Medulla oblongata (tissue), 1 donor: ENCODE measurements around the gene PRKAR1B.
"Not testable (repeated sequence)": the region's sequence is repeated elsewhere in the genome, so short reads cannot be mapped to it uniquely, and the experiment has no call there.

Experiments
- DNase-seq: peaks from one replicate; pipeline ENCODE4 v3.0.0-alpha.2; 2015; ENCODE audit errors: extremely low spot score

The PRKAR1B gene

DNA sequence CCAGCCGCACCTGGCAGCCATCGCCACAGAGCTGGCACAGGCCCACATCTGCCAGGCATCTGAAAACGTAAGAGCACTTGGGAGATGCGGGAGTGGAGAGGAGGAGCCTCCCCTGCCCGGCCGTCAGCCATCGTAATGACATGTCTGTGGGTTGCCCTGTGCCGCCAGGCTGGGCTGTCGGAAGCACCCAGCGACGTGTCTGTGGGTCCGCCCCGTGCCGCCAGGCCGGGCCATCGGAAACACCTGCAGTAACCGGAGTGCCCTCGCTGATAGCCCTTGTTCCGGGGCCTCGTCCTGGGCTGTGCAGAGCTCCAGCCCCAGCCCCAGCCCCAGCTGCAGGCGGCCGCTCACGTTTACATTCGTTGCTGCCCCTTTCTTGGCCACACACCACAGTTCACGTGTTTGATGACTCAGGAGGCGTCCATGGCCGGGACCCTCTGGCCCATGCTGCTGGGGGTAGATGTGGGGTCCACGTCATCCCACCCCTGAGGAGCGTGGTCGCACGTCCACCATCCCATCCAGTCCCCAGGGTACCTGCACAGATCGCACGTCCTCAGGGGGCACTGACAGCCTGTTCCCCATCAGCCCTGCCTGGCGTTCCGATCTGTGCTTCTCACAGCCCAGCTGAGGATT is 30.0 kb upstream of the PRKAR1B start:
- no peak for DNase-seq

- no peak for DNase-seq
Observed at GRCh38 chr7:756231-756927, 29.3 kb upstream of the PRKAR1B start.

DNA sequence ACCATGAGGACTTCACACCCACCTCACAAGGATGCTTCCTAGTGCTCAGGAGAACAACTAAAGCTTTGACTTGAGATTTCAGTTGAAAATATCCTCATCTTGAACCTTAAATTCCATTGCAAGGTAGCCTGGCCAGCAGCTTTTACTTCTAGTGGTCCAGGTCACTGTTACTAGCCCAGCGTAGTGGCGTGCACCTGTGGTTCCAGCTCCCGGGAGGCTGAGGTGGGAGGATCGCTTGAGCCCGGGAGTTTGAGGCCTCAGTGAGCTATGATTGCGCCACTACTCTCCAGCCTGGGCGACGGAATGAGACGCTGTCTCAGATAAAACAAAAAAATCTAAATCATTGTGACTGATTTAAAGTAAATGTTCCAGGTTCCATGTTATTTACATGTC is 28.3 kb upstream of the PRKAR1B start:
- no peak for DNase-seq

DNA sequence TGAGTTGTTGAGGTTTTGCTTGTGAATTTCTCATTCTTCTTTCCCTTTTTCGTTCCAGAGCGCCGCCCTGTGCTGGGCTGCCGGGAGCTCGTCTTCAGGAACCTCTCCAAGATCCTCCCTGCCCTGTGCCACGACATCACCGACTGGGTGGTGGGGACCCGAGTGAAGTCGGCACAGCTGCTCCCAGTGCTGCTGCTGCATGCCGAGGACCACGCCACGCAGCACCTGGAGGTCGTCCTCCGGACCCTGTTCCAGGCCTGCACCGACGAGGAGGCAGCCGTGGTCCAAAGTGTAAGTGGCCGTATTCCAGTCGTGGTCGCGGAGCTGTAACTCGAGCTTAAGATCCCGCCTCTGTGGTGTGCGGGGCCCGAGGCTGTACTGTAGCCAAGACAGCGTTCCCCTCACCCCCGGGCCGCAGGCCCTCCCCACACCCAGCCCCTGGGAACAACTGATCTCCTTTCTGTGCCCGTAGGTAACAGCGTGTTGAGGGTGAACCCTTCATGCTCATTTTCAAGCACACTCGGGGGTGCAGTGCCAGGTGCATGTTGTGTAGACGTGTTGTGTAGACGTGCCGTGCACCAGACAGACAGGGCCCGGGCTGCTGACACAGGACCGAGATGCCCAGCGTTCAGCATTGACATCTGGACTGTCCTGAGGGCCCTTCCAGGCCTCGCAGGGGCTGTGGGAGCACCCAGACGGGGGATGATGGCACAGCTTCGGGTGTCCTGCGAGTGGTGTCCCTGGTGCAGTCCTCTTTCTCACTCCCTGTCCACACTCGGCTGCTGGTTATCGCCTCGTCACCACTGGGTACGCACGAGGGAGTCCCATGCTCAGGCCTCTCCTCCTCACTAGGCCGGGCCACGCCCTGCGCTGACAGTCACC is 27.7 kb upstream of the PRKAR1B start:
- no peak for DNase-seq

DNA sequence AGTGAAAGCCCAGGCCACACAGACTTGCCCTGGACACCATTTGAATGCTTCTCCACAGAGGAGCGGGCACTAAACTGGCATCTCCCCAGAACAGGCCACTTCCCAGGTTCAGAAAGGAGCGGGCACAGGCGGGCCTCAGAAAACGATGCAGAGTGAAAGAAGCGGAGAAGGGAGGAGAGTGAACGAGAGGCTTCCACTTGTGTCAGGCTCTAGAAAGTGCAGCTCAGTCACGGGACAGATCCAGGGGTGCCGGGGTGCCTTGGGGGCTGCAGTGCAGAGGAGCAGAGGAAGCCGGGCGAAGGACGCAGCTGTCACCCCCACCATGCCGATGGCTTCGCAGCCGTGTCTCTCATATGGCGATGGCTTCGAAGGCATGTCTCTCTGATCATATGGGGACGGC is 26.1 kb upstream of the PRKAR1B start:
- no peak for DNase-seq

DNA sequence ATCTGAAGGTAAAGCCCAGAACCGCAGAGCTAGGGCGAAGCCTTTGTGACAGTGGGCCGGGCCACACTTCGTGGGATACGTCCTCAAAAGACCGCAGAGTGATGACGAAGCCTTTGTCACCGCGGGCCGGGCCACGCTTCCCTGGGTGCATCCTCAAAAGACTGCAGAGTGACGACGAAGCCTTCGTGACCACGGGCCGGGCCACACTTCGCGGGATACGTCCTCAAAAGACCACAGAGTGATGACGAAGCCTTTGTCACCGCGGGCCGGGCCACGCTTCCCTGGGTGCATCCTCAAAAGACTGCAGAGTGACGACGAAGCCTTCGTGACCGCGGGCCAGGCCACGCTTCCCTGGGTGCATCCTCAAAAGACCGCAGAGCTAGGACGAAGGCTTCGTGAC is 25.2 kb upstream of the PRKAR1B start:
- DNase-seq, result not testable (repeated sequence)

- DNase-seq, result no peak
Observed at GRCh38 chr7:751826-752225, 24.7 kb upstream of the PRKAR1B start.

DNA sequence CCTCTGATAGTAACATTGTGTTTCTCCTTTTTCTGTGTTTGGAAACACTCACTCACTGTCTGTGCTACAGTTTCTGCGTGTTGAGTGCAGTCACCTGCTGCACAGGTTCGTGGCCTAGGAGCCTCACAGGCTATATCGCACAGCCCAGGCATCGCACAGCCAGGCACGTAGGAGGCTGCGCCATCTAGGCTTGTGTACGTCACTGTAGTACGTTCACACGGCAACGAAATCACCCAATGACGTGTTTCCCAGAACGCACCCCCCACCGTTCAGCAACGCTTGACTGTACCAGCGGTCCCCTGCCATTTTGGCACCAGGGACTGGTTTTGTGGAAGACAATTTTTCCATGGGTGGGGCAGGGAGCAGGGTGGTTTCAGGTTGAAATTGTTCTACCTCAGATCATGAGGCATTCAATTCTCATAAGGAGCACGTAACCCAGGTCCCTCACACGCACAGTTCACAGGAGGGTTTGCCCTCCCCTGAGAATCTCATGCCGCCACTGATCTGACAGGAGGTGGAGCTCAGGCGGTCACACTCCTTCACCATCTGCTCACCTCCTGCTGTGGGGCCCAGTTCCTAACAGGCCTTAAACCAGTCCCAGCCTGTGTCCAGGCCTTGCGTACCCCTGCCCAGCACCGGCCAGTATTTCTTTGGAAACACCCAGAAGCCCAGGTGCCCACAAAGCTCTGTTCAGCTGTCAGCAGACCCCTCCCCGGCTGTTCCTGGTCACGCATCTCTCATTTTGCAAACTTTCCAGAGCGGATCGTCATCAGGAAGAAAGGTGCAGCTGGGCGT is 23.2 kb upstream of the PRKAR1B start:
- no peak for DNase-seq

DNA sequence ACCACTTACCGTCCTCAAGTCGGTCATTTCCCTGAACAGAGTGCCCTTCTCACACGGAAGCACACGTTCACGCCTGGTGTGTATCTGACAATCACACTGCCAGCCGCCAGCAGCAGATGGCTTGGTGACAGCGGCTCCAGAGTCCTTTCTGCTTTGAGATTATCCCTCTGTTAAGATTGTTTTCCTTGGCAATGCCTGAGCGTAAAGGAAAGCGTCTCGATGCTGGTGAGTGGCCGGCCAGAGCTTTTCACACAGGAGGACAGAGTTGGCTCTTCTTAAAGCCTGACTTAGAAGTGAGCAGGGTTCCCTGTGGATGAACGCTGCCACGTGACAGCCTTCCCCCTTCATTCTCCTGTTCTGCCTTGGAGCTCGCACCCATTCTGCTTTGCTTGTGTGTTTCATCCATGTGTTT is 22.1 kb upstream of the PRKAR1B start:
- peak; percentile 20 for DNase-seq

DNA sequence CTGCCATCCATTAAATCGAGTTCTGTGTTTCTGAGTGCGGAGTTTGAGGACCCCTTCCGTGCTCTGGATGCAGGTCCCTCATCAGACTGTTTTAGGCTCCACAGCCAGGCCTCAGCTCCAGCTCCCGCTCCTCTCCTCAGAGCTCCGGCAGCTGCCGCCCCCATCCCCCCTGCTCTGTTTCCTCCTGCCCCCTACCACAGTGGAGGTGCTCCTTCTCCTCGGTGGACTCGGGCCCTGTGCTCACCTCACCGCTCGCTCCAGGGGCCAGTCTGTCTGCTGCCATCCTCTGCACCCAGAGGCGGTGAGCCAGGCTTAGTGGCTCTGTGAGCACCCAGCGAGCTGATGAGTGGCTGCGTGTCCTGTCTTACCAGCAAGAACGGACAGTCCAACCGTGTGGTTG is 21.4 kb upstream of the PRKAR1B start:
- DNase-seq, result no peak

- DNase-seq, result no peak
Observed at GRCh38 chr7:747186-747585, 20.1 kb upstream of the PRKAR1B start.

DNA sequence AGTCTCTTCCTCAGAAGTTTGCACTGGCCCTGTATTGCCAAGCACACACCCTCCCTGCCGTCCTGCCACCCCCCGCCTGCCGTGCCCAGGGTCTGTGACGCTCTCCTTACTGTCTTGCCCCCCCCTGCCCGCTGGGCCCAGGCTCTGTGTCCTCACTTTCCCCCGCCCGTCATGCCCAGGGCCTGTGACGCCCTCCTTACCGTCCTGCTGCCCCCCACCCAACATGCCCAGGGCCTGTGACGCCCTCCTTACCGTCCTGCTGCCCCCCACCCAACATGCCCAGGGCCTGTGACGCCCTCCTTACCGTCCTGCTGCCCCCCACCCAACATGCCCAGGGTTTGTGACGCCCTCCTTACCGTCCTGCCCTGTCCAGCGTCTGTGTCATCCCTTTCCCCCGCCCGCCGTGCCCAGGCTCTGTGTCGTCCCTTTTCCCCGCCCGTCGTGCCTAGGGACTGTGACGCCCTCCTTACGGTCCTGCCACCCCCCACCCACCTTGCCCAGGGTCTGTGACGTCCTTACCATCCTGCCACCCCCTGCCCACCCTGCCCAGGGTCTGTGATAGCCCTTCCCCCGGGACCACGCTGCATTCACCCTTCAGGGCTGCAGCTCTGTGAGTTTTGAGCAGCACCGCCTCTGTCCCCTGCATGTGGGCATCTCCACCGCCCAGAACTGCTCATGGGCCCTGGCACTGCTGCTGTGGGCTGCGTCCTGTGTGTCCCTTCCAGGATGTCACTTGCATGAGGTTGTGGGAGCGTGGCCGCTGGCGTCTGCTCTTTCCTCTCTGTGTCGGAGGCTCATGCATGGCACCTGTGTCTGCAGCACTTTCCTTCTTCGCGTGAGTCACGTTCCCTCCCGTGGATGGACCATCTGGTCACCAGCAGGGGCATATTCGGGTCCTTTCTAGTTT is 19.3 kb upstream of the PRKAR1B start:
- DNase-seq, result no peak

- DNase-seq, result no peak
Observed at GRCh38 chr7:745431-746154, 18.5 kb upstream of the PRKAR1B start.

DNA sequence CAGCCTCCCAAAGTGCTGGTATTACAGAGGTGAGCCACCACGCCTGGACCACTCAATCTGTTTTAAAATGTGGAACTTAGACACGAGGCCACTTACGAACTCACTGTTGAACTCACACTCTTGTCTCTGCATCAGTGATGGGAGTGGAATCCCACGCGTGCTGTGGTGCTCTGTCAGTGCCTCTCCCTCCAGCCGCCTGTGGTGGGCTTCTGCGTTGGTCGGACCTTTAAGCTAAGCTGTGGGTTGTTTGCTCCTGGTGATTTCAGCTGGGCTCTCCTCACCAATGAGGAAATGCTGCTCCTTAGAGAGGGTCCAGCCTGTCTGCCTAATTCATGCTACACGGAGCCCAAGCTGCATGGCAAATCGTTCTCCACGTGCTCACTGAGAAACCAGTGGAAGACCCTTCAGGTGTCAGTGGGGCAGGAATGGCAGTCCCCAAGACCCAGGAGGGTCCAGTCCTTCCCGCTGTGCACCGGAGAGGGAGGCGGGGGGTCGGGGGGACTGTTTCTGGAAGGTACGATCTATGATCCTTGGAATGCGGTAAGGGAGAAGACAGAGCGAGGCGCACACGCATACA is 17.9 kb upstream of the PRKAR1B start:
- no peak for DNase-seq

GRCh38 chr7:744128-744520 is 17.0 kb upstream of the PRKAR1B start:
- not testable (repeated sequence) for DNase-seq

DNA sequence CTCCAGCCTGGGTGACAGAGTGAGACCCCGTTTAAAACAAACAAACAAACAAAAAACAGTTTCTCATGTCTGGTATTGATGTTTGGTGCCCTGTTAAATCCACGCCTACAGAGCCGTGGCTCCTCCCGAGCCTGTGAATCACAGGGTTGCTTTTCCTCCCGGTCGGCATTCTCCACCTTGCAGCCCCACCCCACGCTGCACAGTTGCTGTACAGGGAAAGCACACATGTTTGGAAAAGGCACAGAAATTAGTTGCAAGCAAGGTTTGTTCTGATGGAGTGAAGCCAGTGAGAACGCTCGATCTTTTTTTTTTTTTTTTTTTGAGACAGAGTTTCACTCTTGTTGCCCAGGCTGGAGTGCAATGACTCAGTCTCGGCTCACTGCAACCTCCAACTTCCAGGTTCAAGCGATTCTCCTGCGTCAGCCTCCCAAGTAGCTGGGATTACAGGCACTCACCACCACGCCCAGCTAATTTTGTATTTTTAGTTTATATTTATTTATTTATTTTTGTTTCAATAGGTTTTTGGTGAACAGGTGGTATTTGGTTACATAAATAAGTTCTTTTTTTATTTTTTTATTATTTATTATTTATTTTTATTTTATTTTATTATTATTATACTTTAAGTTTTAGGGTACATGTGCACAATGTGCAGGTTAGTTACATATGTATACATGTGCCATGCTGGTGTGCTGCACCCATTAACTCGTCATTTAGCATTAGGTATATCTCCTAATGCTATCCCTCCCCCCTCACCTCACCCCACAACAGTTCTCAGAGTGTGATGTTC is 16.5 kb upstream of the PRKAR1B start:
- DNase-seq, result not testable (repeated sequence)

- DNase-seq, result no peak
Observed at GRCh38 chr7:742791-743190, 15.7 kb upstream of the PRKAR1B start.

- DNase-seq, result no peak
Observed at GRCh38 chr7:741850-742249, 14.8 kb upstream of the PRKAR1B start.

GRCh38 chr7:741191-741671 is 14.2 kb upstream of the PRKAR1B start:
- no peak for DNase-seq
